Measurements from ENCODE around the gene SEC22A.

SEC22A gene

DNA sequence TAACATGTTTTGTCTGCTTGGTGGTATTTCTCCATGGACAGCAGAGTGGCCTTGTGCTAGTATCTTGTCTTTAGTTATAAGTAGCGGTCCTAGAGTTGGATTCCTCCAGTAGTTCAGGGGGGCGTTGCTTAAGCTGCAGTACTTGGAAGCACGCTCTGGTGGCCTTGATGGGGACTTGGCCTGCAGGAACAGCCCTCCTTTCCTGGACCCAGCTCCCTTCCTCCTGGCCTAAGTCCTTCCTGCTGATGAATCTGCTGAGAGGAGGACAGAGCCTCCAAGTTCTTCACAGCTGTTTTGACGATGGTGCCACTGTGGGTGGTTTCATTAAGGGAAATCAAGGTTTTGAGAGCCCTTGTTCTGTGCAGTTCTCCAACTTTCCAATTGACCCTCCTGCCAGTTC, 38.6 kb upstream of the SEC22A start:
- TF ChIP-seq SIN3A (IDR thresholded peaks at IDR 0.05; ENCODE audit: borderline replicate concordance, insufficient read depth, low read length) (no peak), TAF1 (IDR thresholded peaks at IDR 0.05; ENCODE audit: borderline replicate concordance, insufficient read depth, low read length) (no peak), FOXP2 (optimal IDR thresholded peaks at IDR 0.05; ENCODE audit: borderline replicate concordance, extremely low read depth, extremely low read length, insufficient read depth) (no peak), POLR2AphosphoS5 (IDR thresholded peaks at IDR 0.05; ENCODE audit: low read depth, low read length) (no peak)
- TF ChIP-seq, protein P1, sequence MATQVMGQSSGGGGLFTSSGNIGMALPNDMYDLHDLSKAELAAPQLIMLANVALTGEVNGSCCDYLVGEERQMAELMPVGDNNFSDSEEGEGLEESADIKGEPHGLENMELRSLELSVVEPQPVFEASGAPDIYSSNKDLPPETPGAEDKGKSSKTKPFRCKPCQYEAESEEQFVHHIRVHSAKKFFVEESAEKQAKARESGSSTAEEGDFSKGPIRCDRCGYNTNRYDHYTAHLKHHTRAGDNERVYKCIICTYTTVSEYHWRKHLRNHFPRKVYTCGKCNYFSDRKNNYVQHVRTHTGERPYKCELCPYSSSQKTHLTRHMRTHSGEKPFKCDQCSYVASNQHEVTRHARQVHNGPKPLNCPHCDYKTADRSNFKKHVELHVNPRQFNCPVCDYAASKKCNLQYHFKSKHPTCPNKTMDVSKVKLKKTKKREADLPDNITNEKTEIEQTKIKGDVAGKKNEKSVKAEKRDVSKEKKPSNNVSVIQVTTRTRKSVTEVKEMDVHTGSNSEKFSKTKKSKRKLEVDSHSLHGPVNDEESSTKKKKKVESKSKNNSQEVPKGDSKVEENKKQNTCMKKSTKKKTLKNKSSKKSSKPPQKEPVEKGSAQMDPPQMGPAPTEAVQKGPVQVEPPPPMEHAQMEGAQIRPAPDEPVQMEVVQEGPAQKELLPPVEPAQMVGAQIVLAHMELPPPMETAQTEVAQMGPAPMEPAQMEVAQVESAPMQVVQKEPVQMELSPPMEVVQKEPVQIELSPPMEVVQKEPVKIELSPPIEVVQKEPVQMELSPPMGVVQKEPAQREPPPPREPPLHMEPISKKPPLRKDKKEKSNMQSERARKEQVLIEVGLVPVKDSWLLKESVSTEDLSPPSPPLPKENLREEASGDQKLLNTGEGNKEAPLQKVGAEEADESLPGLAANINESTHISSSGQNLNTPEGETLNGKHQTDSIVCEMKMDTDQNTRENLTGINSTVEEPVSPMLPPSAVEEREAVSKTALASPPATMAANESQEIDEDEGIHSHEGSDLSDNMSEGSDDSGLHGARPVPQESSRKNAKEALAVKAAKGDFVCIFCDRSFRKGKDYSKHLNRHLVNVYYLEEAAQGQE (IDR thresholded peaks at IDR 0.05; ENCODE audit: insufficient read depth in 1 of 2, low read depth in 2 of 2, low read length in 2 of 2): no peak

DNA sequence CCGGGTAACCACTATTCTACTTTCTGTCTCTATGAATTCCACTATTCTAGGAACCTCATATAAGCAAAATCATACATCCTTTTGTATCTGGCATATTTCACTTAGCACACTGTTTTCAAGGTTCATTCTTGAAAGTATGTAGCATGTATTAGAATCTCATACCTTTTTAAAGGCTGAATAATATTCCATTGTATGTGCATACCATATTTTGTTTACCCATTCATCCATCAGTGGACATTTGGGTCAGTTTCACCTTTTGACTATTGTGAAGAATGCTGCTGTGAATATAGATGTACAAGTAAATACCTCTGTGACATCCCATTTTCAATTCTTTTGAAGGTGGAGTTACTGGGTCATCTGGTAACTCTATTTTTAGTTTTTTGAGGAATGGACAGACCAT, 36.6 kb upstream of the SEC22A start:
- no peak for TF ChIP-seq POLR2AphosphoS5 (IDR thresholded peaks at IDR 0.05; ENCODE audit: low read depth, low read length)
- no peak for TF ChIP-seq TAF1 (IDR thresholded peaks at IDR 0.05; ENCODE audit: borderline replicate concordance, insufficient read depth, low read length)
- TF ChIP-seq, protein P1 (IDR thresholded peaks at IDR 0.05; ENCODE audit: insufficient read depth in 1 of 2, low read depth in 2 of 2, low read length in 2 of 2): no peak
- TF ChIP-seq FOXP2 (optimal IDR thresholded peaks at IDR 0.05; ENCODE audit: borderline replicate concordance, extremely low read depth, extremely low read length, insufficient read depth): no peak
- no peak for TF ChIP-seq SIN3A (IDR thresholded peaks at IDR 0.05; ENCODE audit: borderline replicate concordance, insufficient read depth, low read length)

DNA sequence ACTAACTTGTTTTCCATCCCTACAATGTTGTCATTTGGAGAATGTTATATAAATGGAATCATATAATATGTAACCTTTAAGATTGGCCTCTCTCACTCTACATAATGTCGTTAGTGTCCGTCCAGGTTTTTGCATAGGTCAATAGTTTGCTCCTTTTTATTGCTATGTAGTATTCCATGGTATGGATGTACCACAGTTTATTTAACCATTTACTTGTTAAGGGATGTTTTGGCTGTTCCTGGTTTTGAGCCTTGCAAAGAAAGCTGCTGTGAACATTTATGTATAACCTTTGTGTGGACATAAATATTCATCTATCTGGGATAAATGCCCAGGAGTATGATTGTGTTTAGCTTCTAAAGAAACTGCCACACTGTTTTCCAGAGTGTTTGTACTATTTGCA, 34.1 kb upstream of the SEC22A start:
- TF ChIP-seq FOXP2 (optimal IDR thresholded peaks at IDR 0.05; ENCODE audit: borderline replicate concordance, extremely low read depth, extremely low read length, insufficient read depth): no peak
- no peak for TF ChIP-seq POLR2AphosphoS5 (IDR thresholded peaks at IDR 0.05; ENCODE audit: low read depth, low read length)

- TF ChIP-seq TAF1 (IDR thresholded peaks at IDR 0.05; ENCODE audit: borderline replicate concordance, insufficient read depth, low read length) (no peak), FOXP2 (optimal IDR thresholded peaks at IDR 0.05; ENCODE audit: borderline replicate concordance, extremely low read depth, extremely low read length, insufficient read depth) (no peak), SIN3A (IDR thresholded peaks at IDR 0.05; ENCODE audit: borderline replicate concordance, insufficient read depth, low read length) (no peak), POLR2AphosphoS5 (IDR thresholded peaks at IDR 0.05; ENCODE audit: low read depth, low read length) (no peak)
- TF ChIP-seq, protein P1 (IDR thresholded peaks at IDR 0.05; ENCODE audit: insufficient read depth in 1 of 2, low read depth in 2 of 2, low read length in 2 of 2): no peak
These were observed 33.6 kb upstream of the SEC22A start for GRCh38 chr3:123168122-123168521.

- no peak for TF ChIP-seq TAF1 (IDR thresholded peaks at IDR 0.05; ENCODE audit: borderline replicate concordance, insufficient read depth, low read length)
- no peak for TF ChIP-seq SIN3A (IDR thresholded peaks at IDR 0.05; ENCODE audit: borderline replicate concordance, insufficient read depth, low read length)
- TF ChIP-seq, protein P1 (IDR thresholded peaks at IDR 0.05; ENCODE audit: insufficient read depth in 1 of 2, low read depth in 2 of 2, low read length in 2 of 2): no peak
- no peak for TF ChIP-seq POLR2AphosphoS5 (IDR thresholded peaks at IDR 0.05; ENCODE audit: low read depth, low read length)
- TF ChIP-seq FOXP2 (optimal IDR thresholded peaks at IDR 0.05; ENCODE audit: borderline replicate concordance, extremely low read depth, extremely low read length, insufficient read depth): no peak
These were observed 33.1 kb upstream of the SEC22A start for GRCh38 chr3:123168605-123169004.

Measured in PFSK-1 (cell line).